ENCODE data around the gene IGLL5. TPM values are rescaled to one million over a fixed set of nuclear protein-coding genes. Genes with fewer than 3 reads are reported as not detected.

Gene IGLL5
- total and polyA plus RNA-seq, 12 donors: 0.43 to 24.7 (median 1.8) TPM; not detected in 6

GRCh38 chr22:22893891-22894739 lies 6.5 kb downstream of the IGLL5 start:
- intact Hi-C loops (cut with DNase I): no loop called here
- no peak overlapping the region for H3K27ac ChIP-seq
- TF ChIP-seq POLR2A (IDR thresholded peaks at IDR 0.05) (no peak), CTCF (IDR thresholded peaks at IDR 0.05) (no peak)
- no peaks in the 10 kb centered on the region for H3K4me1 ChIP-seq (replicated peaks in 1 of 2)
- no peak overlapping the region for H3K4me3 ChIP-seq
- no peaks in the 10 kb centered on the region for H3K9me3 ChIP-seq (replicated peaks in 1 of 3)
- 65 to 81% (median 78%) methylated on average over 5 to 9 of the region's 9 CpGs for WGBS, 4 donors
- no peaks in the 10 kb centered on the region for H3K27me3 ChIP-seq
- H3K36me3 ChIP-seq (replicated peaks in 1 of 2): no peaks in the 10 kb centered on the region
- DNase-seq: no peak

- Histone ChIP-seq H3K4me1 (replicated peaks in 1 of 2) (no peaks in the 10 kb centered on the region), H3K27ac (no peak overlapping the region), H3K36me3 (replicated peaks in 1 of 2) (no peaks in the 10 kb centered on the region), H3K9me3 (replicated peaks in 1 of 3) (no peaks in the 10 kb centered on the region), H3K27me3 (no peaks in the 10 kb centered on the region), H3K4me3 (no peak overlapping the region)
- WGBS, 4 donors: 66 to 78% (median 74%) methylated on average over 8 to 17 of the region's 17 CpGs
- TF ChIP-seq CTCF (IDR thresholded peaks at IDR 0.05) (no peak), POLR2A (IDR thresholded peaks at IDR 0.05) (no peak)
- DNase-seq: no peak
- intact Hi-C loops (cut with DNase I): no loop called here
Observed at GRCh38 chr22:22894740-22895731, 7.4 kb downstream of the IGLL5 start.

DNA sequence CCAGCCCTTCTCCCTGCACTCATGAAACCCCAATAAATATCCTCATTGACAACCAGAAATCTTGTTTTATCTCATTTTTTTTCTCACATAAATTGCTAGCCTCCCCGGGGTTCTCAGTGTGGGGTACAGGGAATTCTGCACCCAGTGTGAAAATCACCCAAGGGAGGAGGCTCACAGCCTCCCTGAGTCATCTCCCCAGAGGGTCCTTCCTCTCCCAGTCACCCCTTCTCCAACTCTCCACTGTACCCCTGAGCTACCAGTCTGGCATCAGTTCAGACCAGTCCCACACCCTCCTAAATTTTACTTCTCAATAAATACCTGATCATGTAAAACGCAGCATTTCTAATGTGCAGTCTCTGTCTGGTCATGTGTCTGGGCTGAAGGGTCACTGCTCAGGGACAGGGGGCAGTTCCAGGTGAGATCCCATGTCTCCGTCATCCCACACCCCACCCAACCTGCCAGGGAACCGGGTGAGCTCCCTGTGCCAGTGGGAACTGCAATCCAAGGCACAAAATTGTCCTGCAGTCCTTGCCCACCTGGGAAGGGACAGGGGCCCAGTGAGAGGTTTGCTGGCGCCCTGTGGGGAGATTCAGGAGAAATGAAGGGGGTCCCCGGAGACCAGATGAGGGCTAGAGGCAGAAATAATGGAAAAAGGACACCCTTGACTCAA lies 8.3 kb downstream of the IGLL5 start:
- Histone ChIP-seq H3K36me3 (replicated peaks in 1 of 2) (no peaks in the 10 kb centered on the region), H3K27ac (no peak overlapping the region), H3K4me1 (replicated peaks in 1 of 2) (no peaks in the 10 kb centered on the region), H3K27me3 (no peaks in the 10 kb centered on the region), H3K4me3 (no peak overlapping the region), H3K9me3 (replicated peaks in 1 of 3) (no peaks in the 10 kb centered on the region)
- TF ChIP-seq POLR2A (IDR thresholded peaks at IDR 0.05) (no peak), CTCF (IDR thresholded peaks at IDR 0.05) (no peak)
- 76 to 88% (median 79%) methylated on average over 6 of the region's 6 CpGs for whole genome bisulfite sequencing, 4 donors
- no peak for DNase-seq
- intact Hi-C loops (cut with DNase I): no loop called here

GRCh38 chr22:22896601-22897000 lies 9.0 kb downstream of the IGLL5 start:
- DNase-seq: no peak
- Histone ChIP-seq H3K27me3 (no peaks in the 10 kb centered on the region), H3K9me3 (replicated peaks in 1 of 3) (no peaks in the 10 kb centered on the region), H3K4me3 (no peak overlapping the region), H3K36me3 (replicated peaks in 1 of 2) (no peaks in the 10 kb centered on the region), H3K4me1 (replicated peaks in 1 of 2) (no peaks in the 10 kb centered on the region), H3K27ac (no peak overlapping the region)
- no peak for TF ChIP-seq CTCF (IDR thresholded peaks at IDR 0.05)
- no peak for TF ChIP-seq POLR2A (IDR thresholded peaks at IDR 0.05)
- whole genome bisulfite sequencing, 4 donors: 73 to 85% (median 83%) methylated on average over 3 of the region's 3 CpGs
- intact Hi-C loops (cut with DNase I): no loop called here
